K562 (cell line): Measurements from ENCODE around the gene CEBPE. TPM values are rescaled to one million over a fixed set of nuclear protein-coding genes. Genes with fewer than 3 reads are reported as not detected.

ENCODE experiments used
- ATAC-seq: fragments of 200-7000 bp; cut with Tn5 transposase; 3 replicates; pipeline ENCODE4 v1.9.1; 2020; ENCODE audit warnings: moderate library complexity
- BruUV-seq: library from RNA; stranded (reverse); fragments of 400-500 nt; replicated peaks from 2 replicates; lab custom pipeline; 2021; lab: Mats Ljungman, UMichigan
- CTCF ChIA-PET: fragments of 300-600 bp; formaldehyde crosslinking; extraction: SDS; loops from one replicate; lab custom pipeline; 2021; ENCODE audit warnings: low intra/inter-chr PET ratio; lab: Yijun Ruan, JAX
- POLR2A ChIA-PET: fragments of 300-600, 350-650 bp; sonication (Branson Sonifier 250); formaldehyde crosslinking; extraction: SDS; loops from one replicate; lab custom pipeline; 2021; ENCODE audit warnings: antibody characterized with exemption, inconsistent platforms; lab: Yijun Ruan, JAX
- DNase-seq, 4 experiments: peaks; one replicate each; pipeline versions ENCODE4 v3.0.0 to v3.0.0-alpha.2; 2011 to 2018; ENCODE audit warnings: low spot score in 3 of 4, mixed read lengths in 3 of 4; ENCODE audit errors: extremely low read depth in 1 of 4
- FAIRE-seq: peaks from 2 replicates; lab custom pipeline; 2011; peaks lifted over from hg19 to GRCh38; lab: Jason Lieb, UNC
- H2AFZ ChIP-seq: 2 replicates; pipeline ENCODE4 v1.6.0; 2011; ENCODE audit warnings: low read depth, low read length, control low read depth, inconsistent platforms
- H3K27ac ChIP-seq: fragments of 200-600 bp; 3 replicates; pipeline ENCODE4 v1.8.0; 2011; ENCODE audit warnings: low read depth, mild to moderate bottlenecking, control low read depth, inconsistent platforms, low read length, moderate library complexity, mixed read lengths; ENCODE audit errors: extremely low read depth
- H3K27me3 ChIP-seq, 2 experiments: fragments of 300-600 bp in 1 of 2; 2 replicates in 1 of 2; 3 replicates in 1 of 2; pipeline versions ENCODE4 v1.6.0 to v1.8.0; 2011; ENCODE audit warnings: inconsistent platforms in 2 of 2, low read length in 2 of 2, mild to moderate bottlenecking in 1 of 2, mixed read lengths in 1 of 2, moderate library complexity in 1 of 2; ENCODE audit not compliant: control insufficient read depth in 2 of 2, insufficient read depth in 2 of 2
- H3K36me3 ChIP-seq: fragments of 300-600 bp; 3 replicates; pipeline ENCODE4 v1.8.0; 2011; ENCODE audit warnings: mild to moderate bottlenecking, low read length, inconsistent platforms; ENCODE audit not compliant: control insufficient read depth, insufficient read depth
- H3K4me1 ChIP-seq, 2 experiments: fragments of 200-600 bp in 1 of 2; replicated peaks in 1 of 2; 2 replicates in 1 of 2; 3 replicates in 1 of 2; pipeline versions ENCODE4 v1.5.1 to v1.8.0; 2011; ENCODE audit warnings: inconsistent platforms in 2 of 2, low read length in 2 of 2, mild to moderate bottlenecking in 1 of 2, mixed read lengths in 1 of 2, moderate library complexity in 1 of 2; ENCODE audit not compliant: control insufficient read depth in 2 of 2, insufficient read depth in 2 of 2
- H3K4me2 ChIP-seq: 2 replicates; pipeline ENCODE4 v1.6.1; 2011; ENCODE audit warnings: low read length, control low read depth, inconsistent platforms, mixed read lengths; ENCODE audit not compliant: insufficient read depth
- H3K4me3 ChIP-seq: fragments of 200-600 bp; sonication (generic), shearing (Covaris generic); 2 replicates; pipeline ENCODE4 v1.5.1; 2016; ENCODE audit warnings: control low read depth, inconsistent platforms
- H3K79me2 ChIP-seq: fragments of 200-600 bp; 3 replicates; pipeline ENCODE4 v1.8.0; 2011; ENCODE audit warnings: low read length, inconsistent platforms; ENCODE audit not compliant: control insufficient read depth, insufficient read depth
- H3K9ac ChIP-seq, 2 experiments: 2 replicates each; pipeline versions ENCODE4 v1.6.0 to v1.6.1; 2011; ENCODE audit warnings: low read depth in 2 of 2, low read length in 2 of 2, control low read depth in 1 of 2, inconsistent platforms in 1 of 2, mild to moderate bottlenecking in 1 of 2, mixed read lengths in 1 of 2; ENCODE audit not compliant: insufficient read depth in 1 of 2
- H3K9me1 ChIP-seq: one replicate; pipeline ENCODE4 v1.6.0; 2011; ENCODE audit warnings: inconsistent platforms, mild to moderate bottlenecking, low read length, moderate library complexity; ENCODE audit not compliant: control insufficient read depth, insufficient read depth
- H3K9me3 ChIP-seq: replicated peaks from 2 replicates; pipeline ENCODE4 v1.5.1; 2011; ENCODE audit warnings: low read depth, low read length, inconsistent platforms; ENCODE audit not compliant: control insufficient read depth, insufficient read depth
- H4K20me1 ChIP-seq: replicated peaks from 2 replicates; pipeline ENCODE4 v1.6.1; 2011; ENCODE audit warnings: low read length, inconsistent platforms, mixed read lengths; ENCODE audit not compliant: control insufficient read depth, insufficient read depth
- KAT7 ChIP-seq: sonication (generic); formaldehyde crosslinking; IDR thresholded peaks from 2 replicates; pipeline ENCODE4 v1.8.0; 2022; ENCODE audit warnings: missing genetic modification reagents, mild to moderate bottlenecking, borderline replicate concordance
- NCOA1 ChIP-seq: fragments of 450-650 bp; IDR thresholded peaks from 2 replicates; pipeline ENCODE4 v1.6.1; 2016; ENCODE audit warnings: low read depth
- NR4A1 ChIP-seq, 2 experiments: fragments of 250-450 bp in 1 of 2; fragments of 450-650 bp in 1 of 2; sonication (Bioruptor Pico) in 1 of 2; IDR thresholded peaks; 2 replicates each; pipeline versions ENCODE4 v1.4.0 to v1.6.1; 2016 to 2020; ENCODE audit warnings: mild to moderate bottlenecking in 2 of 2, missing compliant biosample characterization in 1 of 2, missing genetic modification characterization in 1 of 2, moderate library complexity in 1 of 2
- PML ChIP-seq: IDR thresholded peaks from 2 replicates; pipeline ENCODE4 v1.6.1; 2012; ENCODE audit warnings: low read length, inconsistent platforms
- SPI1 ChIP-seq: IDR thresholded peaks from 2 replicates; pipeline ENCODE4 v1.6.1; 2011; ENCODE audit warnings: low read depth, low read length, control low read depth, borderline replicate concordance
- ZBTB8A ChIP-seq: fragments of 450-650 bp; IDR thresholded peaks from 2 replicates; pipeline ENCODE4 v1.6.1; 2018; ENCODE audit warnings: mild to moderate bottlenecking, moderate library complexity; ENCODE audit not compliant: partially characterized antibody
- ZNF224 ChIP-seq: sonication (generic); formaldehyde crosslinking; IDR thresholded peaks from 2 replicates; pipeline ENCODE4 v1.8.0; 2022; ENCODE audit warnings: mild to moderate bottlenecking, missing genetic modification reagents
- ZNF41 ChIP-seq: fragments of 250-450 bp; sonication (Bioruptor Pico); conservative IDR thresholded peaks from 2 replicates; pipeline ENCODE4 v1.4.0; 2020; ENCODE audit warnings: mild to moderate bottlenecking
- ZNF431 ChIP-seq: sonication (generic); formaldehyde crosslinking; IDR thresholded peaks from 2 replicates; pipeline ENCODE4 v1.8.0; 2022; ENCODE audit warnings: mild to moderate bottlenecking, missing genetic modification reagents
- ZNF77 ChIP-seq: fragments of 250-450 bp; sonication (Bioruptor Pico); IDR thresholded peaks from 2 replicates; pipeline ENCODE4 v1.5.0; 2020
- WGBS: fragments of 100-300 bp; shearing (Covaris generic); methylation state at CpG from one replicate; pipeline ENCODE4 v1.1.6; 2016; ENCODE audit warnings: low coverage, mixed read lengths; ENCODE audit not compliant: insufficient coverage; ENCODE audit errors: missing lambda C conversion rate; 5-methylcytosine and 5-hydroxymethylcytosine counted together
- in situ Hi-C: fragments of 300-500 bp; cut with MboI; formaldehyde crosslinking; loops from 4 replicates; pipeline ENCODE4 v1.15.0; 2018; ENCODE audit warnings: inconsistent platforms, mixed read lengths
- intact Hi-C: fragments of 100-400 bp; cut with micrococcal nuclease; formaldehyde crosslinking; loops from 2 replicates; pipeline ENCODE4 v1.14.2; 2022
- polyA plus RNA-seq, 8 experiments: library from polyadenylated mRNA; depleted of rRNA in 4 of 8; stranded (reverse) in 5 of 8; unstranded in 3 of 8; fragments of >200 nt; fragmentation: Nextera tagmentation in 2 of 8; fragmentation: Illumina TruSeq in 1 of 8; extraction: Ambion mirVana in 2 of 8; extraction: Trizol in 1 of 8; gene quantifications; 2 replicates each; pipeline versions ENCODE4 v1.2.1 to v1.2.3, GENCODE V29; 2011 to 2014; ENCODE audit warnings: inconsistent platforms in 1 of 8, missing spikeins in 1 of 8
- total RNA-seq, 7 experiments: library from RNA; depleted of rRNA in 6 of 7; stranded (reverse); fragments of >200 nt in 6 of 7; fragmentation: Illumina TruSeq in 2 of 7; extraction: Trizol in 2 of 7; gene quantifications; 2 replicates each; pipeline versions ENCODE4 v1.2.1 to v1.2.3, GENCODE V29; 2011 to 2021; ENCODE audit warnings: low replicate concordance in 1 of 7
- TF ChIP-seq, protein P1 (sequence below): fragments of 450-650 bp; formaldehyde crosslinking; IDR thresholded peaks from 2 replicates; pipeline ENCODE4 v1.4.0; 2022; ENCODE audit warnings: mild to moderate bottlenecking, moderate library complexity

Gene CEBPE
- total and polyA plus RNA-seq, 9 of the 15 experiments (the other 6 are each of a cell fraction or from before 2014, with no cell fraction given), result 0.09 to 0.15 (median 0.13) TPM; not detected in 6

DNA sequence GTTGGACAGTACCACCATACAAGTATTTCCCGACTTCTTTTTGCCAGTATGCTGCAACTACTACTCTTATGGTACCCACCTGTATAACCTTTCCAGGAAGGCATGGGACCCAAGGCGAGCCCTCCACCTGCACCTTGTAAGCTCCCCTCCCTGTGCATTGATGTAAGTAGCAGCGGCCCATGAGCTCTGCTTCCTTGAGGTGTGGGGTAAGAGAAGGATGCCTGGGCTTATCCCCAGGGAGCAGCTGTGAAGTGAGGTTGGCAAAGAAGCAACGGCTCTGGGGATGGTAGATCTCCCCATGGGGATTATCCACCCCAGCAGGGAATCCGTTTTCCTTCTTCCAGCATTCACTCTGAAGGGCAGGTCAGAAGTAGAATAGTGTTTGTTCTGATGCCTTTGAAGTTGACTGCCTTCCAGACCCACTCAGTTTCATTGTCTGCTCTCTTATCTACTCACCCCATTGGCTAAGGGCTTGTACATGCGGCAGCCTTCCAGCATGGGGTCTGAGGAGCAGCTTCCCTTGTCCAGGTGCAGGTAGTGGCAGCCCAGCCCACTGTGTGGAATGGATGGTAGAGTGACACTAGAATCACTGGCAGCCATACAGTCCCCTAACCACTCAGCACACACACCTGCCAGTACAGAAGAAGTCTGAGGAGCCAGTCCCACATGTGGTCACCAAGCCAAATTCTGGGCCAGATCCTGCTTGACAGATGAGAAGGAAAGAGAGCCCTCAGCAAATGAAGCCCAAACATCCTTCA is 17.7 kb downstream of the CEBPE start:
- Histone ChIP-seq H4K20me1 (0 out of 2 replicates have a peak, but pooled peaks cover 4% of the 10 kb centered on the region), H3K79me2 (peaks cover 28% of the 10 kb centered on the region), H3K9ac (peak overlapping the region in 1 of 2 experiments; percentile 10; a peak in 1 of 4 replicates), H2AFZ (no peak overlapping the region), H3K4me3 (no peak overlapping the region), H3K27me3 (no peaks in the 10 kb centered on the region), H3K27ac (no peak overlapping the region), H3K4me2 (no peak overlapping the region), H3K36me3 (peaks cover 26% of the 10 kb centered on the region; the same call in 2 of the 3 replicates), H3K4me1 (peaks cover 11 to 21% of the 10 kb centered on the region in 2 experiments; a peak in 3 of 5 replicates), H3K9me1 (no peaks in the 10 kb centered on the region), H3K9me3 (no peaks in the 10 kb centered on the region)
- FAIRE-seq (no peak), ATAC-seq (peak; percentile 32), DNase-seq (peak in 1 of 4 experiments; percentile 17)
- intact Hi-C loops, result no loop called here
- ChIA-PET POLR2A (interaction anchor here (0.6 to 1.2 kb wide), 5 partner anchors 9 to 18 kb away, joined by 3 to 4 read pairs (median 3); partner anchors contain the start of gene CEBPE), CTCF (no interaction called here)
- TF ChIP-seq ZNF431 (CRISPR knock-in tag) (no peak), KAT7 (CRISPR knock-in tag) (no peak), SPI1 (no peak), PML (no peak), ZNF41 (CRISPR knock-in tag) (no peak), NCOA1 (no peak), NR4A1 (CRISPR knock-in tag; IDR thresholded peaks at IDR 0.05) (no peak), NR4A1 (tag; IDR thresholded peaks at IDR 0.05) (no peak), ZNF224 (CRISPR knock-in tag) (no peak), ZNF77 (no peak), ZBTB8A (no peak)
- TF ChIP-seq, protein P1, sequence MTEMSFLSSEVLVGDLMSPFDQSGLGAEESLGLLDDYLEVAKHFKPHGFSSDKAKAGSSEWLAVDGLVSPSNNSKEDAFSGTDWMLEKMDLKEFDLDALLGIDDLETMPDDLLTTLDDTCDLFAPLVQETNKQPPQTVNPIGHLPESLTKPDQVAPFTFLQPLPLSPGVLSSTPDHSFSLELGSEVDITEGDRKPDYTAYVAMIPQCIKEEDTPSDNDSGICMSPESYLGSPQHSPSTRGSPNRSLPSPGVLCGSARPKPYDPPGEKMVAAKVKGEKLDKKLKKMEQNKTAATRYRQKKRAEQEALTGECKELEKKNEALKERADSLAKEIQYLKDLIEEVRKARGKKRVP, result no peak
- in situ Hi-C loops, result no loop called here
- BruUV-seq, result no TSS peak
- 42% methylated on average over 6 of the region's 6 CpGs for WGBS
